GM12891 (cell line): ENCODE measurements around the gene INSYN2A.

Experiments used
- POLR2A ChIP-seq: IDR thresholded peaks from 2 replicates; pipeline ENCODE4 v1.6.1; 2011; ENCODE audit warnings: low read depth, low read length, control low read depth
- POLR2AphosphoS5 ChIP-seq: IDR thresholded peaks from 2 replicates; pipeline ENCODE4 v1.6.1; 2011; ENCODE audit warnings: low read depth, low read length, control low read depth
- SPI1 ChIP-seq: IDR thresholded peaks from 2 replicates; pipeline ENCODE4 v1.6.1; 2011; ENCODE audit warnings: low read depth, low read length, control low read depth

DNA sequence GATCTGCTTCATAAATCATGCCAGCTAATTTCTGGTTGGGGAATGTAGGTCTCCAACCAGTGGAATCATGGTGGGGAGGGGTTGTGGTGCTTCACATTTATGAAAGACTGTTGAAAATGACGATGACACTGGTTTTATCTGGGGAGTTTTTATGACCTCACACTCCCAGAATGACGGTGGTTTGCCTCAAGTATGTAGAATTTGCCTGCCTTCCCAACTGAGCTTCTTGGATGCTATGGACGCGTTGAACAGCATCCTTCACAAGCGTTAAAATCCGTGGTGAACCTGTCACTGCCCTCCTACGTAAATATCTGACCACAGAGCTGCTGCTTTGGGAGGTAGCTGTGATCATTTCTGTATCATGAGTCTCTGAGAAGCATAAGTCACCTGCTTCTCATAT, 3.3 kb downstream of the INSYN2A start:
- TF ChIP-seq POLR2A (no peak), SPI1 (no peak), POLR2AphosphoS5 (no peak)
